ENCODE data around the gene AK9. TPM values are rescaled to one million over a fixed set of nuclear protein-coding genes. Genes with fewer than 3 reads are reported as not detected.

The AK9 gene
- total RNA-seq, 1 donor from 2014 or later = 5.4 TPM

GRCh38 chr6:109631403-109631802, 59.6 kb downstream of the AK9 start:
- DNase-seq (ENCODE audit: low read depth) = no peak
- Histone ChIP-seq H3K27me3 (ENCODE audit: control insufficient read depth, insufficient read depth, low read length) (no peaks in the 10 kb centered on the region), H3K36me3 (ENCODE audit: control insufficient read depth, insufficient read depth, low read length) (no peaks in the 10 kb centered on the region), H3K4me3 (ENCODE audit: low read depth, low read length) (no peak overlapping the region)
- TF ChIP-seq, protein P1, sequence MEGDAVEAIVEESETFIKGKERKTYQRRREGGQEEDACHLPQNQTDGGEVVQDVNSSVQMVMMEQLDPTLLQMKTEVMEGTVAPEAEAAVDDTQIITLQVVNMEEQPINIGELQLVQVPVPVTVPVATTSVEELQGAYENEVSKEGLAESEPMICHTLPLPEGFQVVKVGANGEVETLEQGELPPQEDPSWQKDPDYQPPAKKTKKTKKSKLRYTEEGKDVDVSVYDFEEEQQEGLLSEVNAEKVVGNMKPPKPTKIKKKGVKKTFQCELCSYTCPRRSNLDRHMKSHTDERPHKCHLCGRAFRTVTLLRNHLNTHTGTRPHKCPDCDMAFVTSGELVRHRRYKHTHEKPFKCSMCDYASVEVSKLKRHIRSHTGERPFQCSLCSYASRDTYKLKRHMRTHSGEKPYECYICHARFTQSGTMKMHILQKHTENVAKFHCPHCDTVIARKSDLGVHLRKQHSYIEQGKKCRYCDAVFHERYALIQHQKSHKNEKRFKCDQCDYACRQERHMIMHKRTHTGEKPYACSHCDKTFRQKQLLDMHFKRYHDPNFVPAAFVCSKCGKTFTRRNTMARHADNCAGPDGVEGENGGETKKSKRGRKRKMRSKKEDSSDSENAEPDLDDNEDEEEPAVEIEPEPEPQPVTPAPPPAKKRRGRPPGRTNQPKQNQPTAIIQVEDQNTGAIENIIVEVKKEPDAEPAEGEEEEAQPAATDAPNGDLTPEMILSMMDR (IDR thresholded peaks at IDR 0.05; ENCODE audit: insufficient read depth, low read length, poor library complexity, severe bottlenecking) = no peak

- no peak overlapping the region for H3K4me3 ChIP-seq (ENCODE audit: low read depth, low read length)
- no peaks in the 10 kb centered on the region for H3K36me3 ChIP-seq (ENCODE audit: control insufficient read depth, insufficient read depth, low read length)
- no peaks in the 10 kb centered on the region for H3K27me3 ChIP-seq (ENCODE audit: control insufficient read depth, insufficient read depth, low read length)
- no peak for DNase-seq (ENCODE audit: low read depth)
- TF ChIP-seq, protein P1 (IDR thresholded peaks at IDR 0.05; ENCODE audit: insufficient read depth, low read length, poor library complexity, severe bottlenecking) = no peak
Measured at GRCh38 chr6:109628158-109629000, 62.6 kb downstream of the AK9 start.

GRCh38 chr6:109626311-109626710, 64.7 kb downstream of the AK9 start:
- H3K36me3 ChIP-seq (ENCODE audit: control insufficient read depth, insufficient read depth, low read length) = no peaks in the 10 kb centered on the region
- DNase-seq (ENCODE audit: low read depth) = no peak
- no peaks in the 10 kb centered on the region for H3K27me3 ChIP-seq (ENCODE audit: control insufficient read depth, insufficient read depth, low read length)
- TF ChIP-seq, protein P1 (IDR thresholded peaks at IDR 0.05; ENCODE audit: insufficient read depth, low read length, poor library complexity, severe bottlenecking) = no peak
- H3K4me3 ChIP-seq (ENCODE audit: low read depth, low read length) = no peak overlapping the region

GRCh38 chr6:109625199-109625598, 65.8 kb downstream of the AK9 start:
- Histone ChIP-seq H3K36me3 (ENCODE audit: control insufficient read depth, insufficient read depth, low read length) (no peaks in the 10 kb centered on the region), H3K4me3 (ENCODE audit: low read depth, low read length) (no peak overlapping the region), H3K27me3 (ENCODE audit: control insufficient read depth, insufficient read depth, low read length) (no peaks in the 10 kb centered on the region)
- DNase-seq (ENCODE audit: low read depth) = no peak
- TF ChIP-seq, protein P1 (IDR thresholded peaks at IDR 0.05; ENCODE audit: insufficient read depth, low read length, poor library complexity, severe bottlenecking) = no peak

GRCh38 chr6:109623288-109623687, 67.7 kb downstream of the AK9 start:
- Histone ChIP-seq H3K4me3 (ENCODE audit: low read depth, low read length) (no peak overlapping the region), H3K36me3 (ENCODE audit: control insufficient read depth, insufficient read depth, low read length) (no peaks in the 10 kb centered on the region), H3K27me3 (ENCODE audit: control insufficient read depth, insufficient read depth, low read length) (no peaks in the 10 kb centered on the region)
- no peak for DNase-seq (ENCODE audit: low read depth)
- TF ChIP-seq, protein P1 (IDR thresholded peaks at IDR 0.05; ENCODE audit: insufficient read depth, low read length, poor library complexity, severe bottlenecking) = no peak

DNA sequence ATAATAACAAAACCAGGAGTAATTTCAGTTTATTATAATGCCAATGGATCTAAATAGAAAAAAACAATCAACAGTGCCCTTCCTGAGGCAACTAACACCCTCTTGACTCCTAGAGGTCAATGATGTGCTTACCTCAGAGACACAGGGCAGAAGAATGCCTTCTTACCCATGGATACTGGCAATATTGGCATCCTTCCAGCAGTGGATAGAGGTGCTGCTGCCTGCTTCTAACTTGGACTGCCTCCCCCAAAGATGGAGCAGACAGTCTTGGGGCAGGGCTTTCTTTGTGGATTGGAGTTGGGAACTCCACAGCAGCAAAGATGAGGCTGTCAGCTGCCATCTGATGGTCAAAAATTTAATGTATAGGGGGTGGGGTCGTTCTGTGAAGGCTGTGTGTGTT, 78.7 kb downstream of the AK9 start:
- DNase-seq (ENCODE audit: low read depth) = no peak
- no peak overlapping the region for H3K4me3 ChIP-seq (ENCODE audit: low read depth, low read length)
- TF ChIP-seq, protein P1 (IDR thresholded peaks at IDR 0.05; ENCODE audit: insufficient read depth, low read length, poor library complexity, severe bottlenecking) = no peak
- H3K36me3 ChIP-seq (ENCODE audit: control insufficient read depth, insufficient read depth, low read length) = no peaks in the 10 kb centered on the region
- no peaks in the 10 kb centered on the region for H3K27me3 ChIP-seq (ENCODE audit: control insufficient read depth, insufficient read depth, low read length)
